A673 (cell line): ENCODE data around the gene SP100.

Experiments
- CTCF ChIP-seq: fragments of 300-800, 200-600 bp; sonication (generic); conservative IDR thresholded peaks from 2 replicates; pipeline ENCODE4 v1.5.1; 2017; ENCODE audit warnings: low read depth, mild to moderate bottlenecking, antibody characterized with exemption, low read length, moderate library complexity, mixed read lengths
- EZH2 ChIP-seq: fragments of 200-600 bp; sonication (generic); IDR thresholded peaks from 2 replicates; pipeline ENCODE4 v1.6.1; 2017; ENCODE audit warnings: borderline replicate concordance, low read depth, mild to moderate bottlenecking, mixed read lengths, antibody characterized with exemption, low read length; ENCODE audit not compliant: poor library complexity, severe bottlenecking

GRCh38 chr2:230417436-230417835 is 1.4 kb downstream of the SP100 start:
- TF ChIP-seq CTCF = no peak
- TF ChIP-seq EZH2 = no peak
